Adrenal gland (tissue), 12 donors: ENCODE data around the gene CACTIN. TPM values are rescaled to one million over a fixed set of nuclear protein-coding genes. Genes with fewer than 3 reads are reported as not detected.

Source experiments
- DNase-seq, 7 donors: peaks; one replicate each; pipeline ENCODE4 v3.0.0-alpha.2; 2019 to 2020
- H3K27ac ChIP-seq, 5 donors: fragments of 200-600 bp; sonication (generic) in 4 of 5; 1 replicate in 3 of 5; 2 replicates in 2 of 5; pipeline versions ENCODE4 v1.5.1 to v1.8.0; 2016 to 2020; ENCODE audit warnings: mild to moderate bottlenecking in 1 of 5
- H3K27me3 ChIP-seq: fragments of 200-600 bp; 2 replicates; pipeline ENCODE4 v1.8.0; 2021
- H3K36me3 ChIP-seq, 2 donors: fragments of 200-600 bp; replicated peaks in 1 of 2; 1 replicate in 1 of 2; 2 replicates in 1 of 2; pipeline versions ENCODE4 v1.5.1 to v1.8.0; 2018 to 2022
- H3K4me1 ChIP-seq, 2 donors: fragments of 200-600 bp; replicated peaks in 1 of 2; 1 replicate in 1 of 2; 2 replicates in 1 of 2; pipeline versions ENCODE4 v1.5.1 to v1.8.0; 2018 to 2021
- H3K4me3 ChIP-seq, 4 donors: fragments of 200-600 bp; sonication (generic) in 3 of 4; one replicate each; pipeline ENCODE4 v1.5.1; 2016 to 2018
- H3K9me3 ChIP-seq, 3 donors: fragments of 200-600 bp; sonication (generic) in 1 of 3; replicated peaks in 1 of 3; 1 replicate in 2 of 3; 2 replicates in 1 of 3; pipeline versions ENCODE4 v1.5.1 to v1.8.0; 2016 to 2021
- POLR2A ChIP-seq, 2 donors: fragments of 450-650 bp; IDR thresholded peaks; one replicate each; pipeline ENCODE4 v1.6.1; 2017; ENCODE audit warnings: antibody characterized with exemption in 2 of 2, mild to moderate bottlenecking in 2 of 2, moderate library complexity in 1 of 2
- WGBS, 4 donors: extraction: QIAGEN DNeasy Blood & Tissue Kit in 2 of 4; methylation state at CpG; one replicate each; pipeline versions ENCODE4 v1.1.5 to v1.1.7; 2013 to 2017; 5-methylcytosine and 5-hydroxymethylcytosine counted together
- intact Hi-C, 2 donors: fragments of 100-400 bp; cut with DNase I; formaldehyde crosslinking; loops; one replicate each; pipeline versions ENCODE4 v1.14.1 to v1.15.0; 2022 to 2023
- polyA plus RNA-seq, 3 donors: library from polyadenylated mRNA; stranded (reverse); fragments of 200-250 nt in 2 of 3; fragments of 350-450 nt in 1 of 3; fragmentation: Illumina TruSeq in 1 of 3; extraction: RNeasy Lipid Tissue Mini Kit (QIAGEN cat#74804) in 1 of 3; gene quantifications; one replicate each; pipeline ENCODE4 v1.2.3, GENCODE V29; 2013 to 2014
- small RNA-seq, 2 donors: library from RNA; depleted of rRNA; stranded (forward); fragments of <200 nt; gene quantifications; one replicate each; pipeline ENCODE3, GENCODE V24; 2016
- total RNA-seq, 9 donors: library from RNA; depleted of rRNA in 4 of 9; stranded (reverse); fragments of >200 nt in 4 of 9; fragments of 120-200 nt in 1 of 9; fragmentation: NEBNext Ultra II Directional in 1 of 9; extraction: Animal tissue kit (Norgen Biotek cat#: 25700) in 1 of 9; gene quantifications; one replicate each; pipeline versions ENCODE4 v1.1.0 to v1.2.4, GENCODE V29; 2013 to 2023
- TF ChIP-seq, protein P1 (sequence below), 6 experiments: fragments of 450-650 bp in 4 of 6; fragments of 200-600 bp in 2 of 6; sonication (generic) in 1 of 6; IDR thresholded peaks; 1 replicate in 5 of 6; 2 replicates in 1 of 6; pipeline versions ENCODE4 v1.5.1 to v1.8.0; 2016 to 2021; ENCODE audit warnings: antibody characterized with exemption in 6 of 6, mild to moderate bottlenecking in 2 of 6, moderate library complexity in 1 of 6
- donor health status: healthy with polysubstance abuse.
- donor health status: Bipolar disorder and iron deficiency.
- donor health status: DM: yes; HTN: yes; CAD: no.
- donor health status: DM: no; HTN: no; CAD: no.
- donor health status: DM: no; HTN: no; CAD: no.
- donor health status: DM: yes; HTN: yes; CAD: no.

CACTIN gene
- total and polyA plus RNA-seq, 12 donors: 5.0 to 78.4 (median 22.3) TPM

DNA sequence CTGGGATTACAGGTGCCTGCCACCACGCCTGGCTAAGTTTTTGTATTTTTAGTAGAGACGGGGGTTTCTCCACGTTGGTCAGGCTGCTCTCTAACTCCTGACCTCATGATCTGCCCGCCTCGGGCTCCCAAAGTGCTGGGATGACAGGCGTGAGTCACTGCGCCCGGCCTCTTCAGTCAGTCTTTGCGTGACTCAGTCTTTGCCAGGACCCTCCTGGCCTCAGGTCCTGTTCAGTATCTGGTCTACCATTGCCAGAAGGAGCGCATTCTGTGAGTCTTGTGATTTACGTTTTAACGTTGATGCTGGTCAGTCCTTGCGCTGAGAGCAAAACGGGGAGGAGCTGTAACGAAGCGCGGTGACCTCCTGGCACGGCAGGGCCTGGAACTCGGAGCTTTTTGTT lies 61.5 kb downstream of the CACTIN start:
- 83 to 86% (median 84%) methylated on average over 6 to 19 of the region's 19 CpGs for WGBS, 4 donors
- Histone ChIP-seq H3K4me3 (no peak overlapping the region), H3K27me3 (no peaks in the 10 kb centered on the region), H3K9me3 (no peaks in the 10 kb centered on the region), H3K36me3 (no peaks in the 10 kb centered on the region), H3K4me1 (no peaks in the 10 kb centered on the region), H3K27ac (no peak overlapping the region)
- intact Hi-C loops: no loop called here
- DNase-seq: no peak
- TF ChIP-seq POLR2A (IDR thresholded peaks at IDR 0.05): no peak
- TF ChIP-seq, protein P1, sequence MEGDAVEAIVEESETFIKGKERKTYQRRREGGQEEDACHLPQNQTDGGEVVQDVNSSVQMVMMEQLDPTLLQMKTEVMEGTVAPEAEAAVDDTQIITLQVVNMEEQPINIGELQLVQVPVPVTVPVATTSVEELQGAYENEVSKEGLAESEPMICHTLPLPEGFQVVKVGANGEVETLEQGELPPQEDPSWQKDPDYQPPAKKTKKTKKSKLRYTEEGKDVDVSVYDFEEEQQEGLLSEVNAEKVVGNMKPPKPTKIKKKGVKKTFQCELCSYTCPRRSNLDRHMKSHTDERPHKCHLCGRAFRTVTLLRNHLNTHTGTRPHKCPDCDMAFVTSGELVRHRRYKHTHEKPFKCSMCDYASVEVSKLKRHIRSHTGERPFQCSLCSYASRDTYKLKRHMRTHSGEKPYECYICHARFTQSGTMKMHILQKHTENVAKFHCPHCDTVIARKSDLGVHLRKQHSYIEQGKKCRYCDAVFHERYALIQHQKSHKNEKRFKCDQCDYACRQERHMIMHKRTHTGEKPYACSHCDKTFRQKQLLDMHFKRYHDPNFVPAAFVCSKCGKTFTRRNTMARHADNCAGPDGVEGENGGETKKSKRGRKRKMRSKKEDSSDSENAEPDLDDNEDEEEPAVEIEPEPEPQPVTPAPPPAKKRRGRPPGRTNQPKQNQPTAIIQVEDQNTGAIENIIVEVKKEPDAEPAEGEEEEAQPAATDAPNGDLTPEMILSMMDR (IDR thresholded peaks at IDR 0.05): no peak

DNA sequence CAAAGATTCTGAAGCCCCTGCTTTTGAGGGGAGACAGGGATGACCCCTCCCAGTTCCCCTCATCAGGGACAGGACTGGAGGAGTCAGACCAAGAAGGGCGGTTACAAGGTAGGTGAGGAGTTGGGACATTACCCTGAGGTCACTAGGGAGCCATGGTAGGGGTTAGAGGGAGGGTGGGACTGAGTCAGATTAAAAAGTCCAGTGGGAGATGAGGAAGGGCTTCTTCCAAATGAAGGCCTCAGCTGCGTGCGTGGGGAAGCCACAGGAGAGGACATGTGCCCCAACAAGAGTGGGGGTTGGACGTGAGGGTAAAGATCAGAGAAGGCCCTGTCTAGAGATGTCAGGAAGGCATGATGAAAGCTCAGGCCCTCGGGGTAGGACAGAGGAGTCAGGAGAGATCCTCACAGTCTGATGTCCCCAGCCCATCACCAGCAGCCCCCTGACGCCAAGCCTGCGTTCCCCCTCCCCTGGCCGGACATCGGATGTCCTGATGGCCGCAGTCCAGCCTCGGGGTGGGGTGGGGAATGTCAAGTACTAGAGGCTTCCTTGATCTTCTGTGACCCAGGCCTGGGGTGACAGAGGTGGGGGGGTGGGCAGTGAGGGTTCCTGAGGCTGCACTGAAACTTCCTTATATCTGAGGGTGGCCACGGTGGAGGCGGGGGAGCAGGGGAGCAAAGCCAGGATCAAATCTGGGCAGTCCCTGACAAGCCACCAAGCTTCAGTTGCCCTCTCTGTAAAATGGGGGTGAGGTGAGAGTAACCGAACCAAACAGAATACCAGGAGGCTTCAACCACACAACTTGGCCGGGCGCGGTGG lies 62.7 kb downstream of the CACTIN start:
- Histone ChIP-seq H3K27me3 (no peaks in the 10 kb centered on the region), H3K36me3 (no peaks in the 10 kb centered on the region), H3K4me1 (no peaks in the 10 kb centered on the region), H3K9me3 (no peaks in the 10 kb centered on the region), H3K4me3 (no peak overlapping the region), H3K27ac (no peak overlapping the region)
- TF ChIP-seq, protein P1 (IDR thresholded peaks at IDR 0.05): no peak
- TF ChIP-seq POLR2A (IDR thresholded peaks at IDR 0.05): no peak
- 70 to 85% (median 81%) methylated on average over 11 to 17 of the region's 17 CpGs for WGBS, 4 donors
- peak in 1 of 7 donors; percentile 9 for DNase-seq
- intact Hi-C loops: no loop called here

Small RNAs within 50 kb of the gene (small RNA-seq; reads per million reads assigned to genes)
- gene AC005786.1: 0 reads per million in 2 donors

Other genes starting within 250 kb of the CACTIN start
- gene SMIM24, start 146.3 kb downstream of the CACTIN start, total RNA-seq: under 1 TPM in 1 of 9 donors, not detected in 8; 0.36 TPM
- under 1 TPM in 1 of 3 donors, not detected in 2; 0.48 TPM for gene SMIM24, start 146.3 kb downstream of the CACTIN start, polyA plus RNA-seq
- gene SMIM44, start 143.3 kb downstream of the CACTIN start, total RNA-seq: not detected
- gene SMIM44, start 143.3 kb downstream of the CACTIN start, polyA plus RNA-seq: not detected
- 10 to 100 TPM in 7 of 9 donors, 1 to 10 TPM in 2; 8.4 to 22.8 (median 13.8) TPM for gene DOHH, start 126.1 kb downstream of the CACTIN start, total RNA-seq
- gene DOHH, start 126.1 kb downstream of the CACTIN start, polyA plus RNA-seq: 10 to 100 TPM in 2 of 3 donors, under 1 TPM in 1; 0.92 to 19.1 (median 13.5) TPM
- gene FZR1, start 120.5 kb downstream of the CACTIN start, total RNA-seq: 10 to 100 TPM; 17.9 to 85.0 (median 39.4) TPM
- 10 to 100 TPM; 24.4 to 59.1 (median 26.4) TPM for gene FZR1, start 120.5 kb downstream of the CACTIN start, polyA plus RNA-seq
- 1 to 10 TPM in 3 of 9 donors, under 1 TPM in 2, not detected in 4; 0.68 to 3.6 (median 1.4) TPM for gene TEKTIP1, start 87.6 kb downstream of the CACTIN start, total RNA-seq
- 1 to 10 TPM in 2 of 3 donors, not detected in 1; 1.1 to 3.5 TPM for gene TEKTIP1, start 87.6 kb downstream of the CACTIN start, polyA plus RNA-seq
- gene MFSD12, start 69.2 kb downstream of the CACTIN start, total RNA-seq: 100 to 1,000 TPM in 2 of 9 donors, 10 to 100 TPM in 7; 23.2 to 123 (median 64.6) TPM
- 10 to 100 TPM; 18.5 to 89.3 (median 48.5) TPM for gene MFSD12, start 69.2 kb downstream of the CACTIN start, polyA plus RNA-seq
- gene HMG20B, start 53.8 kb downstream of the CACTIN start, total RNA-seq: 100 to 1,000 TPM in 5 of 9 donors, 10 to 100 TPM in 4; 49.3 to 137 (median 105) TPM
- gene HMG20B, start 53.8 kb downstream of the CACTIN start, polyA plus RNA-seq: 100 to 1,000 TPM in 1 of 3 donors, 10 to 100 TPM in 2; 18.1 to 178 (median 100.0) TPM
- 1 to 10 TPM in 8 of 9 donors, under 1 TPM in 1; 0.33 to 5.9 (median 3.3) TPM for gene GIPC3, start 41.3 kb downstream of the CACTIN start, total RNA-seq
- gene GIPC3, start 41.3 kb downstream of the CACTIN start, polyA plus RNA-seq: 1 to 10 TPM; 1.6 to 4.9 (median 2.6) TPM
- 10 to 100 TPM in 7 of 9 donors, 1 to 10 TPM in 2; 4.7 to 25.5 (median 16.5) TPM for gene TBXA2R, start 19.9 kb downstream of the CACTIN start, total RNA-seq
- 1 to 10 TPM; 5.2 to 6.9 (median 6.2) TPM for gene TBXA2R, start 19.9 kb downstream of the CACTIN start, polyA plus RNA-seq
- 10 to 100 TPM in 8 of 9 donors, 1 to 10 TPM in 1; 4.0 to 44.7 (median 31.1) TPM for gene PIP5K1C, start 73.7 kb upstream of the CACTIN start, total RNA-seq
- gene PIP5K1C, start 73.7 kb upstream of the CACTIN start, polyA plus RNA-seq: 10 to 100 TPM in 2 of 3 donors, 1 to 10 TPM in 1; 8.8 to 31.6 (median 18.6) TPM
- 1 to 10 TPM in 1 of 9 donors, under 1 TPM in 4, not detected in 4; 0.14 to 2.5 (median 0.27) TPM for gene TJP3, start 81.6 kb upstream of the CACTIN start, total RNA-seq
- gene TJP3, start 81.6 kb upstream of the CACTIN start, polyA plus RNA-seq: under 1 TPM in 1 of 3 donors, not detected in 2; 0.07 TPM
- gene APBA3, start 134.9 kb upstream of the CACTIN start, total RNA-seq: 10 to 100 TPM; 11.1 to 35.6 (median 20.5) TPM
- 10 to 100 TPM in 2 of 3 donors, 1 to 10 TPM in 1; 2.6 to 43.8 (median 24.0) TPM for gene APBA3, start 134.9 kb upstream of the CACTIN start, polyA plus RNA-seq
- 100 to 1,000 TPM in 7 of 9 donors, 10 to 100 TPM in 2; 83.2 to 229 (median 107) TPM for gene MRPL54, start 135.9 kb upstream of the CACTIN start, total RNA-seq
- 100 to 1,000 TPM in 1 of 3 donors, 10 to 100 TPM in 2; 60.2 to 172 (median 100.0) TPM for gene MRPL54, start 135.9 kb upstream of the CACTIN start, polyA plus RNA-seq
- not detected for gene RAX2, start 145.4 kb upstream of the CACTIN start, total RNA-seq
- gene RAX2, start 145.4 kb upstream of the CACTIN start, polyA plus RNA-seq: not detected
- gene MATK, start 159.6 kb upstream of the CACTIN start, total RNA-seq: 1 to 10 TPM in 5 of 9 donors, under 1 TPM in 4; 0.72 to 3.3 (median 1.2) TPM
- 10 to 100 TPM in 1 of 3 donors, 1 to 10 TPM in 1, under 1 TPM in 1; 0.26 to 20.7 (median 3.5) TPM for gene MATK, start 159.6 kb upstream of the CACTIN start, polyA plus RNA-seq
- 1 to 10 TPM in 3 of 9 donors, under 1 TPM in 3, not detected in 3; 0.19 to 3.3 (median 1.2) TPM for gene ZFR2, start 242.2 kb upstream of the CACTIN start, total RNA-seq
- gene ZFR2, start 242.2 kb upstream of the CACTIN start, polyA plus RNA-seq: 10 to 100 TPM in 1 of 3 donors, 1 to 10 TPM in 1, under 1 TPM in 1; 0.90 to 13.2 (median 2.4) TPM